Endometrial microvascular endothelial cells (primary cell): ENCODE measurements around the gene SLC22A16. TPM values are rescaled to one million over a fixed set of nuclear protein-coding genes. Genes with fewer than 3 reads are reported as not detected.
"Not testable (repeated sequence)": the region's sequence is repeated elsewhere in the genome, so short reads cannot be mapped to it uniquely, and the experiment has no call there.

Experiments
- in situ Hi-C: cut with HindIII; loops from 2 replicates; pipeline ENCODE4 v1.10.0; 2017; ENCODE audit warnings: low sequenced_read_pairs, low pct_unique_long_range_greater_than_20kb; ENCODE audit errors: inconsistent ontology term
- total RNA-seq: library from RNA; depleted of rRNA; stranded (reverse); fragments of >200 nt; gene quantifications from one replicate; pipeline ENCODE4 v1.2.3, GENCODE V29; 2015; ENCODE audit errors: inconsistent ontology term

Gene SLC22A16
- 2.4 TPM for total RNA-seq

GRCh38 chr6:110476046-110476849 is at the start of gene SLC22A16:
Gene SLC22A16 (minus strand): TSS chr6:110476613. CDS start chr6:110476574, 39 bp downstream.
- in situ Hi-C loops: no loop called here

GRCh38 chr6:110525001-110525400 is 48.6 kb upstream of the SLC22A16 start:
- in situ Hi-C loops: no loop called here

- in situ Hi-C loops: no loop called here
These were observed 47.9 kb upstream of the SLC22A16 start for GRCh38 chr6:110524305-110524704.

- in situ Hi-C loops: no loop called here
These were observed 47.1 kb upstream of the SLC22A16 start for GRCh38 chr6:110523451-110524021.

GRCh38 chr6:110522427-110522826 is 46.0 kb upstream of the SLC22A16 start:
- in situ Hi-C loops: no loop called here

GRCh38 chr6:110520992-110521543 is 44.7 kb upstream of the SLC22A16 start:
- in situ Hi-C loops: no loop called here

GRCh38 chr6:110520209-110520965 is 44.0 kb upstream of the SLC22A16 start:
- in situ Hi-C loops: no loop called here

- in situ Hi-C loops: no loop called here
These were observed 41.3 kb upstream of the SLC22A16 start for GRCh38 chr6:110517601-110518281.

- in situ Hi-C loops: no loop called here
These were observed 40.6 kb upstream of the SLC22A16 start for GRCh38 chr6:110517034-110517433.

- in situ Hi-C loops: no loop called here
These were observed 38.4 kb upstream of the SLC22A16 start for GRCh38 chr6:110514818-110515217.

GRCh38 chr6:110512991-110513390 is 36.6 kb upstream of the SLC22A16 start:
- in situ Hi-C loops: no loop called here

GRCh38 chr6:110512549-110512948 is 36.1 kb upstream of the SLC22A16 start:
- in situ Hi-C loops: not testable (repeated sequence)

GRCh38 chr6:110511401-110511800 is 35.0 kb upstream of the SLC22A16 start:
- in situ Hi-C loops: no loop called here

GRCh38 chr6:110509617-110510241 is 33.3 kb upstream of the SLC22A16 start:
- in situ Hi-C loops: no loop called here

GRCh38 chr6:110504891-110505290 is 28.5 kb upstream of the SLC22A16 start:
- in situ Hi-C loops: not testable (repeated sequence)

GRCh38 chr6:110495949-110496348 is 19.5 kb upstream of the SLC22A16 start:
- in situ Hi-C loops: no loop called here

GRCh38 chr6:110493253-110493800 is 16.9 kb upstream of the SLC22A16 start:
- in situ Hi-C loops: no loop called here

GRCh38 chr6:110492584-110492983 is 16.2 kb upstream of the SLC22A16 start:
- in situ Hi-C loops: no loop called here
